ENCODE data around the gene VCPKMT. TPM values are rescaled to one million over a fixed set of nuclear protein-coding genes. Genes with fewer than 3 reads are reported as not detected.
A peak's percentile ranks its signal among the peaks of the same experiment; 100 is the strongest.

The VCPKMT gene
- total RNA-seq, 3 donors from 2014 or later = 5.0 to 8.5 (median 8.3) TPM

GRCh38 chr14:50113381-50114035 is 2.9 kb downstream of the VCPKMT start:
- Histone ChIP-seq H3K4me3 (no peak overlapping the region), H3K27me3 (no peaks in the 10 kb centered on the region), H3K36me3 (no peaks in the 10 kb centered on the region), H3K9me3 (no peaks in the 10 kb centered on the region), H3K27ac (no peak overlapping the region), H3K4me1 (peaks cover 3 to 6% of the 10 kb centered on the region in 2 donors)
- TF ChIP-seq POLR2A (IDR thresholded peaks at IDR 0.05) (no peak), POLR2AphosphoS5 (IDR thresholded peaks at IDR 0.05) (no peak)
- TF ChIP-seq, protein P1, sequence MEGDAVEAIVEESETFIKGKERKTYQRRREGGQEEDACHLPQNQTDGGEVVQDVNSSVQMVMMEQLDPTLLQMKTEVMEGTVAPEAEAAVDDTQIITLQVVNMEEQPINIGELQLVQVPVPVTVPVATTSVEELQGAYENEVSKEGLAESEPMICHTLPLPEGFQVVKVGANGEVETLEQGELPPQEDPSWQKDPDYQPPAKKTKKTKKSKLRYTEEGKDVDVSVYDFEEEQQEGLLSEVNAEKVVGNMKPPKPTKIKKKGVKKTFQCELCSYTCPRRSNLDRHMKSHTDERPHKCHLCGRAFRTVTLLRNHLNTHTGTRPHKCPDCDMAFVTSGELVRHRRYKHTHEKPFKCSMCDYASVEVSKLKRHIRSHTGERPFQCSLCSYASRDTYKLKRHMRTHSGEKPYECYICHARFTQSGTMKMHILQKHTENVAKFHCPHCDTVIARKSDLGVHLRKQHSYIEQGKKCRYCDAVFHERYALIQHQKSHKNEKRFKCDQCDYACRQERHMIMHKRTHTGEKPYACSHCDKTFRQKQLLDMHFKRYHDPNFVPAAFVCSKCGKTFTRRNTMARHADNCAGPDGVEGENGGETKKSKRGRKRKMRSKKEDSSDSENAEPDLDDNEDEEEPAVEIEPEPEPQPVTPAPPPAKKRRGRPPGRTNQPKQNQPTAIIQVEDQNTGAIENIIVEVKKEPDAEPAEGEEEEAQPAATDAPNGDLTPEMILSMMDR (IDR thresholded peaks at IDR 0.05) = no peak
- no peak for DNase-seq (ENCODE audit: low spot score in 2 of 2)
- intact Hi-C loops (cut with DNase I; ENCODE audit: low total_unique reads) = no loop called here

GRCh38 chr14:50110323-50111037 is 5.9 kb downstream of the VCPKMT start:
- no peaks in the 10 kb centered on the region for H3K36me3 ChIP-seq
- H3K4me1 ChIP-seq = peaks cover 0 to 4% of the 10 kb centered on the region in 2 donors
- H3K27ac ChIP-seq = no peak overlapping the region
- intact Hi-C loops (cut with DNase I; ENCODE audit: low total_unique reads) = no loop called here
- H3K27me3 ChIP-seq = no peaks in the 10 kb centered on the region
- no peak overlapping the region for H3K4me3 ChIP-seq
- H3K9me3 ChIP-seq = no peaks in the 10 kb centered on the region
- TF ChIP-seq, protein P1 (IDR thresholded peaks at IDR 0.05) = no peak
- TF ChIP-seq POLR2A (IDR thresholded peaks at IDR 0.05) (no peak), POLR2AphosphoS5 (IDR thresholded peaks at IDR 0.05) (no peak)
- DNase-seq (ENCODE audit: low spot score in 2 of 2) = no peak

DNA sequence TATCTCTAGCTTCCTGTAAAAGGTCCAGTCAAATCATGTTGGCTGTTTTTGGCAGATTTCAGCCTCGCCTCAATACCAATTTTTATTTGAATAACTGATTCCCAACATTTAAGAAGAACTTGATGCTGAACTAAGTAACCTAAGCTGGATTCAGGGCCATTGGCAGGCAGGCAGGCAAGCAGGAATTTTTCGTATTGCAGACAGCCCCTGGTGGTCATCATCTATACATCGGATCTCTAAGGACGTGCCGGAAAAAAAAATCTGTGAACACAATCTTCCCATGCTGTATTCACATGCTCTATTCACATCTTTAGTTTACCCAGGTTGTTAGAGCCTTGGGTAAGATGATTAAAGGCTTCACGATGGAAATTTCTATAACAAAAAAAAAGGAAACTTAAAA is 7.0 kb downstream of the VCPKMT start:
- Histone ChIP-seq H3K9me3 (no peaks in the 10 kb centered on the region), H3K27me3 (no peaks in the 10 kb centered on the region), H3K36me3 (no peaks in the 10 kb centered on the region), H3K4me3 (no peak overlapping the region), H3K27ac (no peak overlapping the region), H3K4me1 (no peaks in the 10 kb centered on the region)
- DNase-seq (ENCODE audit: low spot score in 2 of 2) = no peak
- TF ChIP-seq POLR2A (IDR thresholded peaks at IDR 0.05) = no peak
- TF ChIP-seq, protein P1 (IDR thresholded peaks at IDR 0.05) = no peak
- TF ChIP-seq POLR2AphosphoS5 (IDR thresholded peaks at IDR 0.05) = no peak
- intact Hi-C loops (cut with DNase I; ENCODE audit: low total_unique reads) = loop anchor here (10.0 kb wide), 1 partner anchor 225 kb away; no protein-coding TSS in a partner anchor

GRCh38 chr14:50107850-50108249 is 8.5 kb downstream of the VCPKMT start:
- no peaks in the 10 kb centered on the region for H3K4me1 ChIP-seq
- no peak for DNase-seq (ENCODE audit: low spot score in 2 of 2)
- no peak overlapping the region for H3K4me3 ChIP-seq
- peak overlapping the region in 1 of 2 donors; percentile 36 for H3K27ac ChIP-seq
- intact Hi-C loops (cut with DNase I; ENCODE audit: low total_unique reads) = loop anchor here (10.0 kb wide), 1 partner anchor 223 kb away; no protein-coding TSS in a partner anchor
- no peaks in the 10 kb centered on the region for H3K36me3 ChIP-seq
- H3K9me3 ChIP-seq = no peaks in the 10 kb centered on the region
- TF ChIP-seq, protein P1 (IDR thresholded peaks at IDR 0.05) = no peak
- no peak for TF ChIP-seq POLR2AphosphoS5 (IDR thresholded peaks at IDR 0.05)
- TF ChIP-seq POLR2A (IDR thresholded peaks at IDR 0.05) = no peak
- no peaks in the 10 kb centered on the region for H3K27me3 ChIP-seq

DNA sequence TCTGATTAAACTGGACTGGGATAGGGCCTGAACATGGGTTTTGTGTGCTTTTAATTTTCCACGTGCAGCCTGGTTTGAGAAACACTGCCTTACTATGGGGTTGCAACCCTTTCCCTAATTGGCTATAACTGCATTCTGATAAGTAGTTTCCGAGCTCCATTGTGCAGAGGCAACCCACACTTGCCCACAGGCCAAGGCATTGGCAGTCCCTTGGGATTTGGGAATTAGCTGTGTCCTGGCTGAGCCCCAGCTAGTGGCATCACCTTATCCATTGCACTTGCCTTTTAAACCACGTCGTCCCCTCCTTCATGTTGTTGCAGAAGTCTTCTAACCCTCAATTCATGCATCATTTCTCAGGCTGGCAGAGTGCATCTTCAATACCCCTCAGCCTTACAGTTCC is 10.2 kb downstream of the VCPKMT start:
- intact Hi-C loops (cut with DNase I; ENCODE audit: low total_unique reads) = loop anchor here (10.0 kb wide), 1 partner anchor 221 kb away; no protein-coding TSS in a partner anchor
- Histone ChIP-seq H3K9me3 (no peaks in the 10 kb centered on the region), H3K27ac (peak overlapping the region in 1 of 2 donors; percentile 10), H3K36me3 (no peaks in the 10 kb centered on the region), H3K4me1 (no peaks in the 10 kb centered on the region), H3K4me3 (no peak overlapping the region), H3K27me3 (no peaks in the 10 kb centered on the region)
- TF ChIP-seq POLR2AphosphoS5 (IDR thresholded peaks at IDR 0.05) = no peak
- TF ChIP-seq POLR2A (IDR thresholded peaks at IDR 0.05) = no peak
- TF ChIP-seq, protein P1 (IDR thresholded peaks at IDR 0.05) = no peak
- DNase-seq (ENCODE audit: low spot score in 2 of 2) = no peak
